Retinal pigment epithelial cell (primary cell): ENCODE data around the gene ZEB2.

Source experiments
- DNase-seq: peaks from one replicate; pipeline ENCODE4 v3.0.0-alpha.2; 2010; ENCODE audit warnings: low read depth
- H3K4me3 ChIP-seq: 2 replicates; pipeline ENCODE4 v1.5.1; 2011; ENCODE audit warnings: mild to moderate bottlenecking, low read length, control low read depth, moderate library complexity
- TF ChIP-seq, protein P1 (sequence below): conservative IDR thresholded peaks from 2 replicates; pipeline ENCODE4 v1.5.1; 2011; ENCODE audit warnings: low read depth, low read length, control low read depth, inconsistent platforms

The ZEB2 gene

DNA sequence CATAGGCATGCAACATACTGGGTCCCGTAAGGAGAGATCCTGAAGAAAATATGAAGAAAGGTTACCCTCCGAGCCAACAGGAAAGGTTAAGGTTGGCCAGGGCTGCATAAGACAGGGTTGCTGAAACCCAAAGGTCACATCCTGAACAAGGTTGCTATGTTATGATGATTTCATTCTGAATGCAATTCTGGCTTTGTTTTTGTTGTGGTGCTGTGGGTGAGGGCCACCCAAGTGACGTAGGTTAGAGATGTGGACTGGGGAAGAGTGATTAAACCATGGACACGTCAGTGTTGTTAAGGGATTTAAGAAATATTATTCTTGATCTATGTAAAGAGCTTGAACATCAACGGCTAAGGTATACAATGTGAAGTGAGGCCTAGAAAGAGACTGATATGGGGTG lies 60.0 kb downstream of the ZEB2 start:
- TF ChIP-seq, protein P1, sequence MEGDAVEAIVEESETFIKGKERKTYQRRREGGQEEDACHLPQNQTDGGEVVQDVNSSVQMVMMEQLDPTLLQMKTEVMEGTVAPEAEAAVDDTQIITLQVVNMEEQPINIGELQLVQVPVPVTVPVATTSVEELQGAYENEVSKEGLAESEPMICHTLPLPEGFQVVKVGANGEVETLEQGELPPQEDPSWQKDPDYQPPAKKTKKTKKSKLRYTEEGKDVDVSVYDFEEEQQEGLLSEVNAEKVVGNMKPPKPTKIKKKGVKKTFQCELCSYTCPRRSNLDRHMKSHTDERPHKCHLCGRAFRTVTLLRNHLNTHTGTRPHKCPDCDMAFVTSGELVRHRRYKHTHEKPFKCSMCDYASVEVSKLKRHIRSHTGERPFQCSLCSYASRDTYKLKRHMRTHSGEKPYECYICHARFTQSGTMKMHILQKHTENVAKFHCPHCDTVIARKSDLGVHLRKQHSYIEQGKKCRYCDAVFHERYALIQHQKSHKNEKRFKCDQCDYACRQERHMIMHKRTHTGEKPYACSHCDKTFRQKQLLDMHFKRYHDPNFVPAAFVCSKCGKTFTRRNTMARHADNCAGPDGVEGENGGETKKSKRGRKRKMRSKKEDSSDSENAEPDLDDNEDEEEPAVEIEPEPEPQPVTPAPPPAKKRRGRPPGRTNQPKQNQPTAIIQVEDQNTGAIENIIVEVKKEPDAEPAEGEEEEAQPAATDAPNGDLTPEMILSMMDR: no peak
- no peak for DNase-seq
- no peak overlapping the region for H3K4me3 ChIP-seq

DNA sequence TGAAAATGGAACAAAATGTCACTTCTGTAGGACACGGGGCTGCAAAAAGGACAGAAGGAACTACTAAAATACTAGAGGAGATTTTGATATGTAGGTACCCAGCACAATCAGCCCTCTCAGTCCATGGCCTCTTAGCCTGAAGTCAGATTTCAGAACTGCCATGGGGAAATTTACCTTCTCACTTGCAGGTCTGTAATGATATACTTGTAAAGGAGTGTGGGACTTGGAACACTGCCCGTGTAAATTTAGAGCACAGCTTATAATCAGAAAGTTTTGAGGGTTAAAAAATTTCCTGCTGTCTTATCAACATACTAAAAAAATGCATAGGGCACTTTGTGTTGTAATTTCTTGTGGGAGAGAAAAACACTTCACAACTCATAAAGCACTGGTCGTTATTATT lies 60.6 kb downstream of the ZEB2 start:
- DNase-seq: no peak
- H3K4me3 ChIP-seq: no peak overlapping the region
- TF ChIP-seq, protein P1: no peak

DNA sequence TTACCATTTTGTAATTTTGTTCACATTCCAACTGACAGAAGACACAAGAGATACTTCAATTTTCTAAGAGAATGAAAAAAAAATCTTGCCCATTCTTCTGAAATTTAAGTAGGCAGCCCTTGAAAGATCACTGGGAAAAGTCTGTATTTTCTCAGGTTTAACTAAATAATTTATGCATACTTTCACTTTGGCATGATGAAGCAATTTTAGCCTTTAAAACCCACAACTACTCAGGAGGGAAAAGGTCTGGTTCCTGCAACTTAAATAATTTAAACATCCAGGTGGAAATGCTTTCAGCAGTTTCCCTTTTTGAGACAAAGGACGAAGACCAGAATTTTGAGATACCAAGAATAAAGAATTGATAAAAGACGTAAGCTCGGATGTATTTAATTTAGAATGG lies 61.4 kb downstream of the ZEB2 start:
- DNase-seq: no peak
- H3K4me3 ChIP-seq: no peak overlapping the region
- TF ChIP-seq, protein P1: no peak

DNA sequence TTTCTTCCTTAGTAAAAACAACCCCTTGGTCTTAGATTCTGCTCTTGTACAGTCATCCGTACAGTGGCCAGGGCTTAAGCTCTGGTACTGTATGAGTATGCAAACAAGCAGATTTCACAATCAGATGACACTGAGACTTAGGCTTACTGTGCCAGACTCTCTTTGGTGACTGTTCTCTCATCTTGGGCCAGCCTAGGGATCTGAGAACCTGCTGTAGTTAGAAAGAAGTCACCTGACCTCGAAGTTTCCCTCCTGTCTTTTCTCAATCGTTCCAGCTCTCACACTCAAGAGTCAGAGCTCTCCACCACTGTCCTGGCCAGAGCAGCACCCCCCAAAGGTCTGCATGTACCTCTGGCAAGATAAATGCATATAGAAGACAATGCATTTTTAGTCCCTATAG lies 63.2 kb downstream of the ZEB2 start:
- peak; percentile 94 for DNase-seq
- TF ChIP-seq, protein P1: no peak
- H3K4me3 ChIP-seq: no peak overlapping the region

DNA sequence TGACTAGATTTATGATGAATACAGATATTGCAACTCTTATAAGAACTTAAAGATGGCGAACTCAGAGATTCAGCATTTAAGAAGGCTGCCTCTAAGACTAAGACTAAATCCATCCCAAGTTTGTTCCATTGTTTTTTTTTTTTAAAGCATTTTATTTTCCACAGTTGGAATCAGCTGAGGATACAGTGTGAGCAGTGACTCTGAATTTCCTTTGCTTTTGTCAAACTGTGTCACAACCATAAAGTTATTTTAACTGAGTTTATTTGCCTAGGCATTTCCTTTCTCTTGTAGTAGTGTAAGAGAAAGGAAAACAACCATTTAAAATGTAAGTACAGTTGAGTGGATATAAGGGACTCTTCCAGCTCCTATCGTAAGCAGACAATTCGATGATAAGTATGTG lies 63.9 kb downstream of the ZEB2 start:
- no peak overlapping the region for H3K4me3 ChIP-seq
- no peak for DNase-seq

DNA sequence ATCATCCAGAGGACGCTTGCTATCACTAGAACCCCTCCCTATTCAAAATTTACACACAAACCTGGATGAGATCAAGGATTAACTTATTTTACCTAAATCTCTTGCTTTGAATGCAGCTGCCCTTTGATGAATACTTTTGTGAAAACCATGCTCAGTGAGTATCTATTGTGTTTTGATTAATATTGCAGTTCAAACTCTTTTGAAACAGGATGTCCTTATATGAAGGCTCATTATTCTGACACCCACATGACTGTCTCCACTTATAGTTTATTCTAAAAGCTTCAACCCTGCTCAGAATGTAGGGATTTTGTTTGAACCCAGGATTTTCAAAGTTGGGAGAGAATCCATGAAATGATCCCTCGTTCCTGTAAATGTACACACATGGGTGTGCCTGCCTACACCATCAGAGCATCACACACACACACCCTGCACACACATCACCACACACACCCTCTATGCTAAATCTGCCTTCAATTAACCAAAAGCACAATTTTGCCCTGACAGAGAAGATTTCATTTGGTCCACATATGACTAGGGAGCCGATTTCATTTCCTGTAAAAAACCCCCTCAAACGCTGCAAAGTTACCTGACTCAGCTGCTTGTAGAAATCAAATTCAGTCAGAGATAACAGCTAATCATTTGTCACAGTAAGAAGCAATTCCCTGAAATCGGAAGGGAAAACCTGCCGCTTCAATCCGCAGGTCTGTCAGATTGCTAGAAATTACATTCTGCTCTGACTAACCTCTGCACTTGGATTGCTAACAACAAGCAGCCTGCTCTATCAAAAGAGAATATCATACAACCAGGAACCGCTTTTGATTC lies 65.2 kb downstream of the ZEB2 start:
- H3K4me3 ChIP-seq: no peak overlapping the region
- DNase-seq: no peak
- TF ChIP-seq, protein P1: no peak

More for the DNA sequence above, 63.9 kb downstream of the ZEB2 start:
- TF ChIP-seq, protein P1: no peak

DNA sequence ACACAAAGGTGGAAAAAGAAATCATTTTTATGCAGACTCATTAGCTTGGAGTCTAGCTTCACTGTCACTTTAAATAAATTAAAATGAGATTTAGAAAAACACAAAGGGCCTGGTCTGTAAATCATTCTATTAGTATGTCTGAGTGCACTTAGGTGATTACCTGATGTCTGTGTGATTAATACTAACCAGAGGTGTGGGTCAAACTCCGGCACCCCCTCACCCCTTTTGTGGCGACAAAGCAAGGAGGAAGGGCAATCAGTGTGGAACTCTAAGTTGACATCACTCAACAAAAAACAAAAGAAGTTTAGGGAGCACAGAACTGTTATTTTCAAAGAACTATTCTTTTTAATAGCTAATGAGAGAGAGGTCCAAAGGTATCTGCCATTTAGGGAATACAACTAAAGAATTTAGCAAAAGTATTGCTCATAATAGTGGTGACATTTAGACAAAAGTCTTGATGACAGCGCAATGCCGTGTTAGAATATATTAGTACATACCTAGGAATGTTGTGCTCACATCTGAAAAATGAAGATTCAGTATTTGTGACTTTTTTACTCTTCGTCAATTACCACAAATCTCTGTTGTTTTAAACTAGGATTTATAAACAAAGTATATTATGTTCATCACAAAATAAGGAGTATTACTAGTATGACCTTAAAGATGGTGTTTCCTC lies 66.3 kb downstream of the ZEB2 start:
- H3K4me3 ChIP-seq: no peak overlapping the region
- TF ChIP-seq, protein P1: no peak
- DNase-seq: no peak
